ENCODE results near the gene B3GAT3.
"Not testable (repeated sequence)": the region's sequence is repeated elsewhere in the genome, so short reads cannot be mapped to it uniquely, and the experiment has no call there.

GRCh38 chr11:62570903-62571302 lies 50.9 kb downstream of the B3GAT3 start:
- not testable (repeated sequence) for TF ChIP-seq CTCF, POLR2A (IDR thresholded peaks at IDR 0.05)
